ENCODE data around the gene ST3GAL3. TPM values are rescaled to one million over a fixed set of nuclear protein-coding genes. Genes with fewer than 3 reads are reported as not detected.

Gene ST3GAL3
- total and polyA plus RNA-seq, 2 of the 13 experiments (the other 11 are each of a cell fraction or from before 2014, with no cell fraction given): 5.1 to 8.1 TPM

- TF ChIP-seq PRDM4 (CRISPR knock-in tag; IDR thresholded peaks at IDR 0.05; ENCODE audit: borderline replicate concordance) (no peak), CTCF (CRISPR knock-in tag; IDR thresholded peaks at IDR 0.05) (no peak), MAZ (IDR thresholded peaks at IDR 0.05; ENCODE audit: borderline replicate concordance, low read depth, low read length) (0 out of 2 replicates have a peak, but pooled peaks have one; percentile 45), MAZ (CRISPR knock-in tag; IDR thresholded peaks at IDR 0.05; ENCODE audit: low read depth) (no peak), HOMEZ (CRISPR knock-in tag; IDR thresholded peaks at IDR 0.05; ENCODE audit: low read depth) (no peak), PATZ1 (CRISPR knock-in tag; IDR thresholded peaks at IDR 0.05) (peak; percentile 20; the same call in 1 of the 2 replicates), XRCC5 (optimal IDR thresholded peaks at IDR 0.05; ENCODE audit: low read length) (peak; percentile 18)
Observed at GRCh38 chr1:43836267-43836951, 129.1 kb downstream of the ST3GAL3 start (continued).

All from HepG2 (cell line).